Measurements from ENCODE around the gene YWHAQ. TPM values are rescaled to one million over a fixed set of nuclear protein-coding genes. Genes with fewer than 3 reads are reported as not detected.
"Not testable (repeated sequence)": the region's sequence is repeated elsewhere in the genome, so short reads cannot be mapped to it uniquely, and the experiment has no call there.

YWHAQ gene
- total RNA-seq, 1 donor from 2014 or later = 518 TPM

DNA sequence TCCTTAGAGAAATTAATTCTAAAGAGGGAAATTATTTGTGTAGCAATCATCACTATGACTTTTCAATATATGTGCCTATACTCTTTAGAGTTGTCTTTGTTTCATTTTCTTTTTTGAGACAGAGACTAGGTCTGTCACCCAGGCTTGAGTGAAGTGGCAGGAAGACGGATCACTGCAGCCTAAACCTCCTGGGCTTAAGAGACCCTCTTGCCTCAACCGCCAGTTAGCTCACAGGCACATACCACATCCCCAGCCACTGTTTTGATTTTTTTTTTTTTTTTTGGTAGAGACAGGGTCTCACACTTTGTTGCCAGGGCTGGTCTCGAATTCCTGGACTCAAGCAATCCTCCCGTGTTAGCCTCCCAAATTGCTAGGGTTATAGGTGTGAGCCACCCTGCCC is 12.4 kb downstream of the YWHAQ start:
- Mint-ChIP-seq H3K27ac (ENCODE audit: unreplicated experiment) (peak overlapping the region; percentile 24), H3K27me3 (ENCODE audit: low read depth) (no peaks in the 10 kb centered on the region), H3K4me1 (peaks cover 67% of the 10 kb centered on the region), H3K36me3 (ENCODE audit: low read depth) (peaks cover 27% of the 10 kb centered on the region), H3K9me3 (no peaks in the 10 kb centered on the region), H3K4me3 (no peak overlapping the region)
- no peak for TF ChIP-seq CTCF (conservative IDR thresholded peaks at IDR 0.05)
- no peak for DNase-seq (ENCODE audit: low read depth, low spot score)

DNA sequence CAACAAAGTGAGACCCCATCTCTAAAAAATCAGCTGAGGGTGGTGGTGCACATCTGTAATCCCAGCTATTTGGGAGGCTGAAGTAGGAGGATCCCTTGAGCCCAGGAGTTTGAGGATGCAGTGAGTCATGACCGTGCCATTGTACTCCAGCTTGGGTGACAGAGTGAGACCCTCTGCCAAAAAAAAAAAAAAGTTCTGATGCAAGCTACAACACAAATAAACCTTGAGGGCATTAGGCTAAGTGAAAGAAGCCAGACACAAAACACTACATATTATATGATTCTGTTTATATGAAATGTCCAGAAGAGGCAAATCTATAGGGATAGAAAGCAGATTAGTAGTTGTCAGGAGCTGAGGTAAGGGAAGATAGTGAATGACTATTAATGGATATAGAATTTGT is 13.0 kb downstream of the YWHAQ start:
- no peak overlapping the region for H3K27ac Mint-ChIP-seq (ENCODE audit: unreplicated experiment)
- no peaks in the 10 kb centered on the region for H3K27me3 Mint-ChIP-seq (ENCODE audit: low read depth)
- peaks cover 67% of the 10 kb centered on the region for H3K4me1 Mint-ChIP-seq
- no peak for DNase-seq (ENCODE audit: low read depth, low spot score)
- no peaks in the 10 kb centered on the region for H3K9me3 Mint-ChIP-seq
- no peak overlapping the region for H3K4me3 Mint-ChIP-seq
- peaks cover 20% of the 10 kb centered on the region for H3K36me3 Mint-ChIP-seq (ENCODE audit: low read depth)
- no peak for TF ChIP-seq CTCF (conservative IDR thresholded peaks at IDR 0.05)

- no peaks in the 10 kb centered on the region for H3K9me3 Mint-ChIP-seq
- DNase-seq (ENCODE audit: low read depth, low spot score) = no peak
- H3K4me3 Mint-ChIP-seq = no peak overlapping the region
- no peaks in the 10 kb centered on the region for H3K27me3 Mint-ChIP-seq (ENCODE audit: low read depth)
- H3K4me1 Mint-ChIP-seq = peaks cover 70% of the 10 kb centered on the region
- H3K36me3 Mint-ChIP-seq (ENCODE audit: low read depth) = peaks cover 19% of the 10 kb centered on the region
- TF ChIP-seq CTCF (conservative IDR thresholded peaks at IDR 0.05) = no peak
- no peak overlapping the region for H3K27ac Mint-ChIP-seq (ENCODE audit: unreplicated experiment)
Measured at GRCh38 chr2:9617296-9617695, 13.5 kb downstream of the YWHAQ start.

DNA sequence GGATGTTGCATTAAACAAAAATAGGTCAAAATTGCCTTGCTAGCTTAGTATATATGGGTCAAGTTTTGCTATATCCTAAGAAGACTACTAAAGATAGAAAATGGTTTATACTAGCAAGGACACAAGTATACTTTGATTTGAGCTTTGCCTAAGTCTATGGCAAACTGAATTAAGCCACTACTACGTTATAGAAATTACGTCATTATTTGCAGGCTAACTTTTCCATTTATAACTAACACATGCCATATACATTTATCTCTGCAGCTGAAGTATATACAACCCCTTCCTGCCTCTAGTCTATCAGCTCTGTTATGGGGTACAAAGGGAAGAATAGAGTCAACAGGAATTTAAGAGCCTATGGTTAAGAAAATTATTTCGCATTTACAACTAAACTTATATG is 16.2 kb downstream of the YWHAQ start:
- Mint-ChIP-seq H3K27ac (ENCODE audit: unreplicated experiment) (no peak overlapping the region), H3K4me1 (peaks cover 73% of the 10 kb centered on the region), H3K36me3 (ENCODE audit: low read depth) (peaks cover 14% of the 10 kb centered on the region), H3K9me3 (no peaks in the 10 kb centered on the region), H3K4me3 (no peak overlapping the region), H3K27me3 (ENCODE audit: low read depth) (no peaks in the 10 kb centered on the region)
- no peak for DNase-seq (ENCODE audit: low read depth, low spot score)
- no peak for TF ChIP-seq CTCF (conservative IDR thresholded peaks at IDR 0.05)

GRCh38 chr2:9613291-9613690 is 17.5 kb downstream of the YWHAQ start:
- Mint-ChIP-seq H3K9me3 (no peaks in the 10 kb centered on the region), H3K27ac (ENCODE audit: unreplicated experiment) (no peak overlapping the region), H3K4me3 (no peak overlapping the region), H3K36me3 (ENCODE audit: low read depth) (peaks cover 14% of the 10 kb centered on the region), H3K27me3 (ENCODE audit: low read depth) (no peaks in the 10 kb centered on the region), H3K4me1 (peaks cover 67% of the 10 kb centered on the region)
- DNase-seq (ENCODE audit: low read depth, low spot score) = no peak
- no peak for TF ChIP-seq CTCF (conservative IDR thresholded peaks at IDR 0.05)

DNA sequence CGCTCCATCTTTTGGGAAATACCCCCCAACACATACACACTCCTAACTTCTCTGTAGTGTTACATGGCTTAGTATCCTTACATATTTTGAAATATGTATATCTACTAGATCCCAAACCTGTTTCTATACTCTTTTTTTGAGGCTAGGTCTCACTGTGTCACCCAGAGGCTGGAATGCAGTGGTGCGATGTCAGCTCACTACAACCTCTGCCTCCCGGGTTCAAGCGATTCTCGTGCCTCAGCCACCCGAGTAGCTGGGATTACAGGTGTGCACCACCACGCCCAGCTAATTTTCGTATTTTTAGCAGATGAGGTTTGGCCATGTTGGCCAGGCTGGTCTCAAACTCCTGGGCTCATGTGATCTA is 19.3 kb downstream of the YWHAQ start:
- not testable (repeated sequence) for H3K36me3 Mint-ChIP-seq (ENCODE audit: low read depth); H3K27me3 Mint-ChIP-seq (ENCODE audit: low read depth); H3K27ac Mint-ChIP-seq (ENCODE audit: unreplicated experiment); H3K9me3 Mint-ChIP-seq; DNase-seq (ENCODE audit: low read depth, low spot score); H3K4me3 Mint-ChIP-seq
- peaks cover 70% of the 10 kb centered on the region for H3K4me1 Mint-ChIP-seq
